ENCODE results near the gene ZDHHC14. TPM values are rescaled to one million over a fixed set of nuclear protein-coding genes. Genes with fewer than 3 reads are reported as not detected.

Gene ZDHHC14
- total RNA-seq, 1 donor from 2014 or later: 23.5 TPM

GRCh38 chr6:157493173-157493572 is 112.2 kb downstream of the ZDHHC14 start:
- DNase-seq (ENCODE audit: low spot score): no peak

DNA sequence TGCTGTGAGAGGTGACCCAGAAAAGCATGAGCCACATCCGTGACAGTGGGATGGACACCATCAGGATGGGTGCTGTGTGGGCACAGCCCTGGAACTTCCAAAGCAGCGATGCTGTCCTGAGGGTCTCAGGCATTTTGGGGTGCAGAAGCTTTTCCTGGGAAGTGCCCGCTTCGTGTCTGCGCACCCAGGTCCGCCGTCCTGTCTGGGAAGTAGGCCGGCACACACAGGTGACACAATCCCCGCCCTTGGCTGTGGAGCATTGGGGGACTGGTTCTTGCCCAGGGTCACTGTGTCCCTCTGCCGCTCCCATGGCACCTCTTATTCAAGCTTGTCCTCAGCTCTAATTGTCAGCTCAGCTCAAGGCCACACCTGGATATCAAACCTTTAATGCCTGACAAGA is 112.6 kb downstream of the ZDHHC14 start:
- no peak for DNase-seq (ENCODE audit: low spot score)

GRCh38 chr6:157494132-157494710 is 113.2 kb downstream of the ZDHHC14 start:
- DNase-seq (ENCODE audit: low spot score): no peak

DNA sequence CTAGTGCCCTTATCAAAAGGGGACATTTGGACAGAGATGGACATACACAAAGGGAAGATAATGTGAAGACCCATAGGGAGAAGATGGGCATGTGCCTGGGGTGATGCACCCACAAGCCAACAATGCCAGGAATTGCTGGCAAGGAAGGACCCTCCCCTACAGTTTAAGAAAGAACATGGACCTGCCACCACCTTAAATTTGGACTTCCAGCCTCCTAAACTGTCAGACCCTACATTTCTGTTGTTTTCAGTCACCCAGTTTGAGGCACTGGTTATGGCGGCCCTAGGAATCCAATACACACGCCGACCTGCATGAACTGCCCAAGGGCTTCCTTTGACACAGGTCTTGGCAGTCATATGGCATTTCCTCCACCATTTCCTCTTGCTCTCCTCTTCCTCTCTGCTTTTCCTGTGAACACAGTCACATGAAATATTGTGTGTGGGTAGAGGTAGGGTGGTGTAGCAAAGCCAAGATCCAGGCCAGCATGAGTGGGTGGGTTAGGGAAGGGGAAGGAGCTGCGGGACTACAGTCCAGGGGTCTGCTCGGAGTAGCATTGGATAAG is 115.6 kb downstream of the ZDHHC14 start:
- DNase-seq (ENCODE audit: low spot score): no peak

DNA sequence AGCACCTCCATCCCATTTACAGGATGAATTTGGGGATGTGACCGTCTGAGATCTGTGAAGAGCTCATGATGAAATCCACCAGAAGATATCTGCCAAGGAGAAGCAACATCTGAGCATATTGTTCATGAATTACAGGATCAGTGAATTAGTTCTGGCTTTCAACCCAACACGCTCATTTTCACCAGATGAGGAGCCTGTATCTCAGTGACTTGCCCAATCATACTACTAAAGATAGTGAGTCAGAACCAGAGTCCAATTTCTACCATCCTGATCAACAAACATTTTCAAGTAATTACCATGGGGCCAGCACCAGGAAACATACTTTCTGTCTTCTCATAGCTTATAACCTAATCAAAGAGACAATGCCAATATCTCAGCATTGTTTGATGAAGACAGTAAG is 116.6 kb downstream of the ZDHHC14 start:
- no peak for DNase-seq (ENCODE audit: low spot score)

- DNase-seq (ENCODE audit: low spot score): no peak
Measured at GRCh38 chr6:157498817-157499216, 117.8 kb downstream of the ZDHHC14 start.

GRCh38 chr6:157500022-157500421 is 119.0 kb downstream of the ZDHHC14 start:
- DNase-seq (ENCODE audit: low spot score): no peak

DNA sequence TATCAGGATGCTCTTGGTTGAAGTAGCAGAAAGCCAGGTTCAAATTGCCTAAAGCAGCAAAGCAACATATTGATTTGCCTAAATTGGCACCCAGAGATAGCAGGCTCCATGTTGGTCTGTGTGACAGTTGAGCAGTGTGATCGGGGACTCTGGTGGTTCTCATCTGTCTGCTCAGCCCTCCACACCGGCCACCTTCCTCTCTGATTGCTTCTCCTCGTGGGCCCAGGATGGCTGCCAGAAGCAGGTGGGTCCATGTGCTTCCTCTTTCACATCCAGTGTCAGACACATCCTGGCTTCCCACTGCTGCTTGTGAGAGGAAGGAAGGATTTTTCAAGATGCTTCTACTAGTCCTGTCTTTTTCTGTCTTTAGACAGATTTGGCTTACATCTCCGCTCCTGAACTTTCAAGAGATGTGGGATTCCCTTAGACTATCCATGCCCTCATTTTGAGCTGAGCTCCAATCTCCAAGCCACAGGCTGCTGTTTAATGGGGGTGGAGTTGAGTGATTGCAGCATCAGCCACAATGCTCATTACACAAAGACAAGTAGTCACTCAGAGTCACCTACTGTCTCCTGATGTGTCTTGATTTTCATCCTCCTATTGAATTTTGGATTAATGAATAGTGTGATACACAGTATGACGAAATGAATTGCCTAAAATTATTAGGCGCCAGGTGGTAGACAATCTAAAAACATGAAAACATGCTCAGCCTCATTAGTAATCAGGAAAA is 122.2 kb downstream of the ZDHHC14 start:
- no peak for DNase-seq (ENCODE audit: low spot score)

GRCh38 chr6:157505912-157506491 is 125.0 kb downstream of the ZDHHC14 start:
- DNase-seq (ENCODE audit: low spot score): no peak

- DNase-seq (ENCODE audit: low spot score): no peak
Measured at GRCh38 chr6:157510323-157511188, 129.6 kb downstream of the ZDHHC14 start.

DNA sequence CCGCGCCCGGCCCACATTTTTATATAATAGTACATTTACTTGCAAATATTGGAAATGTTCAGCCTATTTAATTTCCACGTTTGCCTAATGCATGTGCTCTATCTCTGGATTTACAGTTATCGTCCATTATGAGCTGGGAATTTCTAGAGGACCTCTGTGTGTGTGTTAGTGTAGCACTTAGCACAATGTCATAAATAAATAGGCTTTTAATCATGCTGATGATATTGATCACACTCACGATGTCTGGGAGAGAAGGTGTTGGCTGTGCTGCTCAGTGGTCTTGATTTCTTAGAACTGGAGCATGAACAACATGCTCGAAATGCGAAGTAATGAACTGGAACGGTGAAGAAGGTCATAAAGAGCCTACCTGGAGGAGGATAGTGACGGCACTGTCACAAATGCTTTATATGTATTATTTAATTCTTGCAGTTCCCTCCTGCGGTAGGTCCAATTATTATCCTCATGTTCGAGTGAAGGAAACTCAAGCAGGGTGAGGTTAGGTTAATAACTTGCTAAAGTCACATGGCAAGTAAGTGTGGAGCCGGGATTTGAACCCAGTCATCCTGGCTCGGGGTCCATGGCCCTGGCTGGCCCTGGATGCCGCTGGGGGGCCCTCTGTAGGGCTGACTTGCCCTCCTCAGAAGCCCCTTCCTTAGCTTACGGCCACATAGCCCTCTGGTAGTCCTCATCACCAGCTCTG is 130.8 kb downstream of the ZDHHC14 start:
- no peak for DNase-seq (ENCODE audit: low spot score)

DNA sequence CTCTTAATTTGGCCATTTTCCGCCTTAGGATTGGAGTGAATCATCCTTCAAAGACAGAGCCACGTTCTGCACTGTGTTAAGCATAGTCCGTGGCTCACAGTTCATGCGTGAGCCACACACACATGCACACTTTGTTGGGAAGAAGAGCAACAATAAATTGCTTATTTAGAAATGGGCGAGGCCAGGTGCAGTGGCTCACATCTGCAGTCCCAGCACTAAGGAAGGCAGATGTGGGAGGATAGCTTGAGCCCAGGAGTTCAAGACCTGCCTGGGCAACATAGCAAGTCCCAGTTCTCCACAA is 131.3 kb downstream of the ZDHHC14 start:
- DNase-seq (ENCODE audit: low spot score): no peak

GRCh38 chr6:157513004-157513603 is 132.1 kb downstream of the ZDHHC14 start:
- no peak for DNase-seq (ENCODE audit: low spot score)

DNA sequence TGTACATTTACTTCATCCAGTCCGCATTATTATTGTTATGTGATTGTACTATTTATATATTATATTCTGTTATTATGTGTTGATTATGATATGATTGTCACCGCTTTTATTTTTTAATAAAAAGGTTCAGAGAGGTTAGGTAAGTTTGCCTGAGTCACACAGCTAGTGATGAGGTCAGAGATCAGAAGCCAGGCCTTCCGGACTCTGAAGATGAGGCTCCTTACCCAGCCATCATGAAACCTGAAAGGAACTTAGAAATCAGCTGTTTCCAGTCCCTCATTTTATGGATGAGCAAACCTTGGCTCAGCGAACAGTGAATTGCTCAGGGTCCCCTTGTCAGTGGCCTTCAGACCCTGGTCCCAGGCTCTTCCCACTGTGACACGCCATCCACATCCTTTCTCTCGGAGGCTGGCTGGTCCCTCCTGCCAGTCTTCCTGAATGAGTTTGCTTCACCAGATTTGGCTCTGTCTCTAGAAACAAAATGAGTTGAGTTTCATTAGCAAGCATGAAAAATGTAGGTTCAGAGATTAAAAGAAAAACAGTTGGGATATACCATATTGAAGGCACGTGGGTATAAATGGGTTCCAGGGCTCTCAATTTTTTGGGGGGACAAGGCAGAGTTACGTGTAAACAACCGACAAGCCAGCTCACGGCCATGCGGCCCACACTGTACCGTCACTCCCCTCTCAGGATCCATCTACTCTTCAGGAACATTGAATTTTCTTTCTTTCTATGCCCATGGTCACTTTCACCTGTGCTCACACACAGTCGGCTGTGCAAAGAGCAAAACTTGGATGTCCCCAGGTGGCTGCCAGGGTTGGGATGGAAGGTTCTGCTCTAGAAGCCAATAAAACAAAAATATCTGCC is 132.9 kb downstream of the ZDHHC14 start:
- no peak for DNase-seq (ENCODE audit: low spot score)

GRCh38 chr6:157514659-157515496 is 133.9 kb downstream of the ZDHHC14 start:
- DNase-seq (ENCODE audit: low spot score): no peak

DNA sequence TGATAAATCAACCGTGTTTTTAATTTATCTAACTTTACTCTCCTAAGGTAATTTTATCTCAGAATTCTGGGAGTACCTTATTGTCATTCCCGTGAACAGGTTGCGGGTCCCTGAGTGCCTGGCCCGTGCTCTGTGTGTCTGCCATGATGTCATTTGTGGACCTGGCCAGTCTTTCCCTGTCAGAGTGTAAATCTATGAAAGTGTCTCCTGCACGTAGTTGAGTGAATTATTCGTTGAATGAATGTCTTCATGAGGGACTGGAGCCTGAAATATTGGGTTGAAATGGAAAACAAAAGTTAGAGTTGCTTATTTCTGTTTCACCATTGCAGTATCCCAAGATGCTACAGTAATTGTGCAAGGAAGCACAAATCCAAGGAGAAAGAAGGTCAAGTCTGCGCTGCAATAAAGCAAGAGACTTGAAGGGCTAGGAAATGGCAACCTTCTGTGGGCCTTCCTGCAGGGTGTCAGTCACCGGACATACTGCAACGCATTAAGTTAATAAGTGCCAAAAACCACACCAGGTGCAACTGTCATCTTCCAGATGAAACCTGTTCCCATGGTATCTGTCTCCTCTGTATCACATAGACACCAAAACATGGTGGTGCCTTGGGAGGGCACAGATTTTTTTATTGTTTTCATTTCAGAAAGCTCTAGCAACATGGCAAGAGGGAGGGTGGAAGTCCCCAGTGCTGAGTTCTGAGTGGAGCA is 135.5 kb downstream of the ZDHHC14 start:
- no peak for DNase-seq (ENCODE audit: low spot score)

DNA sequence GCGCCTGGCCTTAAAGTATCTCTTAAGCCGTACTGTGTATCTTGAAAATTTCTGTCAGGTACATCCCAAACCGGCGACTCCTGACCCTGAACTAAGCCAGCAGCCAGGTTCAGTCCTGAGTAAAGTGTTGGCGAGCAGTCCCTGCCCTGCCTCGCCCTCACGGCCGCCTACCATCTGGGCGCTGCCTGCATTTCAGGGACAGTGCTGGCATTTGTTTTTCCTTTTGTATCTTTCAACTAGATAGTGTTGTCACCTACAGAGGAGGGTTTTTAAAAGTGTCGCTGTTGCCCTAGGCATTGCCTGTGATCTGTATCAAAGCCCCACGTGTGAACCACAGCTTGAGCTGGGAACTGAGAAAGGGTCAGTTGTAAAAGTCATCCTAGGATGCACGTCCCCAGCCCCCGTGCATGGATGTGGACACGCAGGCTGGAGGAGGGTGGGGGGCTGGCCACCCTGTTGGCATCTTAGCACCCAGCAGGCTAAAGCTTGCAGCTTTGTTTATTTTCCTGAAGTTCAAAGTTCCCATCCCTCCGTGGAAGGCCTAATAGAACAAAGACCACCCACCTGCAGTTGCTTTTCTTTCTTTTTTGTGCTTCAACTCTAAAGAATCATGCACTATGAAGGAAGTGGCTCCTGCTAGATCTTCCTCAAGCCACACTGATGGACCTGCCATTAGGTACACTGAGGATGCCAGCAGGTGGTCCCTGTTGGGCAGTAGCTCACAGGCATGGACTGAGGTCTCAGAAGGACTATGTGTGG is 136.8 kb downstream of the ZDHHC14 start:
- no peak for DNase-seq (ENCODE audit: low spot score)
